Measurements from ENCODE around the gene BCLAF1. TPM values are rescaled to one million over a fixed set of nuclear protein-coding genes. Genes with fewer than 3 reads are reported as not detected.
"Not testable (repeated sequence)": the region's sequence is repeated elsewhere in the genome, so short reads cannot be mapped to it uniquely, and the experiment has no call there.

The BCLAF1 gene
- total RNA-seq, 1 donor from 2014 or later = 167 TPM

DNA sequence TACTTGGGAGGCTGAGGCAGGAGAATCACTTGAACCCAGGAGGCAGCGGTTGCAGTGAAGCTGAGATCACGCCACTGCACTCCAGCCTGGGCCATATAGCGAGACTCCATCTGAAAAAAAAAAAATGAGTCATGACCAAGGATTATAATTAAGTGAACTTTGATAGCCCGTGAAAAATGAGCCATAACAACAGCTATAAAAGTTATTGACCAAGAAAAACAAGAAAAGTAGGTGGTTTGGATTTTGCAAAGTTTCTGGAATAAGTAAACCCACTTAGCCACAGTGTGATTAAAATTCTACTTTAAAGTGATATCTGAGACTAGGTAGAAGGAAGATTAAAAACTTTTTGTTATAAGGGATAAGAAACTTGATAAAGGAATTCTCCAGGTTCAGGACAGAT is 25.9 kb upstream of the BCLAF1 start:
- intact Hi-C loops (cut with DNase I) = no loop called here
- ATAC-seq = no peak

DNA sequence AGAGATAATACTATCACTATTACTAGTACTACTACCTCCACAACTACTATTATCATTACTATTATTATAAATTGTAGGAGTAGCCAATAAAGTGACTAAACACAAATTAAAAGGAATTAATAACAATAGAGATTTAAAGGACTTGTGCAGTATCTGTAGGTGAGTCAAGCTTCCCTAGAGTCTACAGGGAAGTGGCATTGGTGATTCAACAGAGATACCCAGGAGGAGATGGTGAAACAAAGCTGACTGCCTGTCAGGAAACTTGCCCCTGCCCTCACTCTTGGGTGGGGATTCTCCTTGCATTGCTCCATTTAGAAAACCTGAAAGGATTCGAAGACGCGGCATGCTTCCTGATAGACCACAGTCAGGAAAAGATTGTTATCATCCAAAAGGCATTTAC is 23.3 kb upstream of the BCLAF1 start:
- intact Hi-C loops (cut with DNase I) = no loop called here
- DNase-seq (ENCODE audit: low spot score) = no peak
- ATAC-seq = no peak

More for the DNA sequence above, 25.9 kb upstream of the BCLAF1 start:
- DNase-seq (ENCODE audit: low spot score) = no peak

DNA sequence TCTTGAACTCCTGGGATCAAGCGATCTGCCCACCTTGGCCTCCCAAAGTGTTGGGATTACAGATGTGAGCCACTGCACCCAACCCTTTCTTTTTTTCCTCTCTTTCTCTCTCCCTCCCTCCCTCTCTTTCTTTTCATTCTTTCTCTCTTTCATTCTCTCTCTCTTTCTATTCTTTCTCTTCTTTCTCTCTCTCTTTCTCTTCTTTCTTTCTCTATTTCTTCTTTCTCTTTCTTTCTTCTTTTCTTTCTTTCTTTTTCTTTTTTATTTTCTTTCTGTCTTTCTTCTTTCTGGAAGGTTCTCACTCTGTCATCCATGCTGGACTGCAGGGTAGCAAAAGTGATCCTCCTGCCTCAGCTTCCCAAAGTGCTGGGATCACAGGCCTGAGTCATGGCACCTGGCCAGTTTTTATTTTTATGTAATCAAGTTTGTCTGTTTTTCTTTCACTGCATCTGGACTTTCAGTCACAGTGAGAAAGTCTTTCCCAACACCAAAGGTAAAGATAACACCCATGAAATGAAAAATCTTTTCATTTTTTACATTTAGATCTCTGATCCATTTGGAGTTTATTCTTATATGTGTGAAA is 20.2 kb upstream of the BCLAF1 start:
- DNase-seq (ENCODE audit: low spot score) (no peak), ATAC-seq (no peak)
- intact Hi-C loops (cut with DNase I) = no loop called here

DNA sequence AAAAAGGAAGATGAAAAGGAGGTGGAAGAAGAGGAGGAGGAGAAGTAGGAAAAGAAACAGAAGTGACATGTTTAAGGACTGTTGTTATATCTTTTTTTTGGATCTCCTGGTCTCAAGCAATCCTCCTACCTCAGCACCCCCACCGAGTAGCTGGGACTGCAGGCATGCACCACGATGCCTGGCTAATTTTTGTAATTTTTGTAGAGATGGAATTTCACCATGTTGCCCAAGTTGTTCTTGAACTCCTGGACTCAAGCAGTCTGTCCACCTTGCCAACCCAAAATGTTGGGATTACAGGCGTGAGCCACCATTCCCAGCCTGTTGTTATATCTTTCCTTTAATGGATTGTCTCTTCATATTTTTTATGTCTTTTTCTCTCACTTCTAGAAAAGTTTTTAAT is 19.5 kb upstream of the BCLAF1 start:
- intact Hi-C loops (cut with DNase I) = no loop called here
- ATAC-seq (no peak), DNase-seq (ENCODE audit: low spot score) (no peak)

DNA sequence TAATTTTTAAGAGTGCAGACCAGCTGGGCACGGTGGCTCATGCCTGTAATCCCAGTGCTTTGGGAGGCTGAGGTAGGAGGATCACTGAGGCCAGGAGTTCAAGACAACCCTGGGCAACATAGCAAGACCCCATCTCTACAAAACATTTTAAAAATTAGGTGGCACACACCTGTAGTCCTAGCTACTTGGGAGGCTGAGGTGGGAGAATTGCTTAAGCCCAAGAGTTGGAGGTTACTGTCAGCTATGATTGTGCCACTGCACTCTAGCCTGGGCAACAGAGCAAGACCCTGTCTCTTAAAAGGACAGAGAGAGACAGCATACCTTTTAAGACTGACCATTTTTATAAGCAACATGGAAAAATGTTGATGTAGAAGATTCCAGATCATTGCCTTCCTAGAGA is 18.8 kb upstream of the BCLAF1 start:
- DNase-seq (ENCODE audit: low spot score); ATAC-seq; intact Hi-C loops (cut with DNase I): not testable (repeated sequence)

DNA sequence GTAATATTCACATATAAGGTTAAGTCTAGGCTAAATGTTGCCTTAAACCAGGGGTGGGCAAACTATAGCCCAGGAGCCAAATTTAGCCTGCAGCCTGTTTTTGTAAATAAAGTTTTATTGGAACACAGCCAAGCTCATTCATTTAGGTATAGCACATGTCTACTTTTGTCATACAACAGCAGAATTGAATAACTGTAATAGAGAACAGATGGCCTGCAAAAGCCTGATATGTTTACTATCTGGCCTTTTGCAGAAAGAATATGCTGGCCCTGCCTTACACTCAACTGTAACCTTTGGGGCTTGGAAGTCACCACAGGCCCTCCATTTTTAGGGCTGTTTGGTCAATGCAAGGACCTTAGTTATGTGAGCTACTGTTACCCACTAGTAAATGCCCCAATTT is 17.7 kb upstream of the BCLAF1 start:
- DNase-seq (ENCODE audit: low spot score) (no peak), ATAC-seq (no peak)
- intact Hi-C loops (cut with DNase I) = no loop called here

DNA sequence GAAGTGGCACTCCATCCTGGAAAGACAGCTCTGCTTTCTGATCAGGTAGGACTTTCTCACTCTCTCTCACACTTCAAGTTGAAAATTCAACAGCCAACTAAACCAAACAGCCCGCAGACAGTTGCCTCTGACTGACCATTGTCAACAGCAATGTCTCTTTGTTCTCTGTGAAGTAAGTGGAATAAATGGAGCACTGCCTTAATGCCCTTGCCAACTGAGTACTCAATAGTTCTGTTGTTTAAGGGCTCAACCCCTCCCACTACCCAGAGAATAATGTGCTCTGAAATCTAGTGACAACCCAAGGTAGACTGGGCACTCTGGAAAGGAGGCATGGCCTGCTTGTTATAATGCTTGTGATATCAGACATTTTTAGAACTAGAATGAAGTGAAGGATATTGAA is 16.8 kb upstream of the BCLAF1 start:
- ATAC-seq (peak; percentile 57), DNase-seq (ENCODE audit: low spot score) (no peak)
- intact Hi-C loops (cut with DNase I) = no loop called here

DNA sequence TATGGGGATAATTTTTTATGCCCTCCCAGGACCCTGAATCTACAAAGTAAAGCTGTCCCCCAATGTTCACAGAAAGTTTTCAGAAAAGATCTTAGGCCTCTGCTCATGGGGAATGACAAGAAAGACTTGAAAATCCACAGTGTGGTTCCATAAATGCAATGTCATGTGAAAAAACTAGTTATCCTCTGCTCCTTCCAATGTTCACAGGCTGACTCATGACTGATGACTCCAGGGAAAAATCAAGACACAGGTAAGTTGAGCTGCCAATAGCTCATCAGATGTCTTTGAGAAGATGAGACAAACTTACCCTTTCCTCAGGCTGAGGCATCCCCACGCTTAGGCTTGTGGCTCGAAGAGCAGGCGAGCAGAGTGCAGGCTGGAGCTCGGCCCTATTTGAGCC is 14.8 kb upstream of the BCLAF1 start:
- no peak for DNase-seq (ENCODE audit: low spot score)
- intact Hi-C loops (cut with DNase I) = no loop called here
- ATAC-seq = no peak

DNA sequence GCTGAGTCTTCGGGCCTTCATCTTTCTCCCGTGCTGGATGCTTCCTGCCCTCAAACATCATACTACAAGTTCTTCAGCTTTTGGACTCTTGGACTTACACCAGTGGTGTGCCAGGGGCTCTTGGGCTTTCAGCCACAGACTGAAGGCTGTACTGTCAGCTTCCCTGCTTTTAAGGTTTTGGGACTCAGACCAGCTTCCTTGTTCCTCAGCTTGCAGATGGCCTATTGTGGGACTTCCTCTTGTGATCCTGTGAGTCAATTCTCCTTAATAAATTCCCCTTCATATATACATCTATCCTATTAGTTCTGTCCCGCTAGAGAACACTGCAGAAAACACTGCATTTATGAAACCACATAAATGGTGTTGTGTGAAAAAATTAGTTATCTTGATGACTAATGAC is 13.9 kb upstream of the BCLAF1 start:
- intact Hi-C loops (cut with DNase I) = no loop called here
- DNase-seq (ENCODE audit: low spot score) (no peak), ATAC-seq (no peak)

DNA sequence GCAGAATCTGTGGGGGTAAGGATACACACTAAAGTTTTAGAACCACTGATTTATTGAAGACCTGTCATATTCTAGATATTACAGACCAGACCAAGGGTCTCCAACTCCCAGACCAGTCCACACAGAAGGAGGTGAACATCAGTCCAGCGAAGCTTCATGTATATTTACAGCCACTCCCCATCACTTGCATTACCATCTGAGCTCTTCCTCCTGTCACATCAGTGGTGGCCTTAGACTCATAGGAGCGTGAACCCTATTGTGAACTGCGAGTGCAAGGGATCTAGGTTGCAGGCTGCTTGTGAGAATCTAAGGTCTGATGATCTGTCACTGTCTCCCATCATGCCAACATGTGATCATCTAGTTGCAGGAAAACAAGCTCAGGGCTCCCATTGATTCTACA is 5.0 kb upstream of the BCLAF1 start:
- DNase-seq (ENCODE audit: low spot score) (no peak), ATAC-seq (no peak)
- intact Hi-C loops (cut with DNase I) = no loop called here

DNA sequence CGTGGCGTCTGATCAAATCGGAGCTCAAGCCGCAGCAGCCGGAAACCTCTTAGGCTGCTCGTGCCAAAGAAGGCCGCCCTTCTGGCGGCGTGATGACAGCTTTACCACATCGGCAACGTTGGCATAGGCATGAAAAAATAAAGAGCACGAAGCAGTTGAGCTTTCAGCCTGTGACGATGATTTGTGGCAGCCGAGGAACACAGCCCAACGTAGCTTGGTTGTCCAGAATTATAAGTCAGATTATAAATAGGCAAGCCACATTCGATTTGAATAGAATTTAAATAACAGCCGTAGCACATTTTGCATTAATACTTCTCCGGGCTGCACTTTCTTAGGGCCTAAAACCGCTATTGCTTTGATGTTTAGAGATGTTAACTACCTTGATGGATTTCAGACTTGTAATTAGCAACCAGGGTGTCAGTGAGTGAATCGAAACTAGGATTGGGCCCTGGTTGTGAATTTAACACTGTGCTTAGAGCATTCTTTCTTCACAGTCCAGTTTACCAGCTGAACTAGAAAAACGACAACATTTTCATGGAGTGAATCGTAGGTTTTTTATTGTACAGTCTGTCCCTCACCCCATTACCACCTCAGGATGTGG is 864 bp upstream of the BCLAF1 start:
- ATAC-seq (peak; percentile 60), DNase-seq (ENCODE audit: low spot score) (peak; percentile 72)
- intact Hi-C loops (cut with DNase I) = no loop called here

DNA sequence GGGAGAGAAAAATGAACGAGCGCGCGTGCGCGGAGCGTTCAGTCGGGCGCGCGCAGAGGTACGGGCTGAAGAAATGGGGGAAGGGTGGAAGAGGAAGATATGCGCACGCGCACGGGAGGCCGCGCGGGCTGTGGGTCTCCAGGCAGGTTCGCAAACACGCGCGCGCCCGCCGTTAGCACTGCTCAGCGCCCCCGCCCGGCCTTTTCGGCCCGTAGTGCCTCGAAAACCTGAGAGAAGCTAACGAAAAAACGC is 393 bp downstream of the BCLAF1 start:
- intact Hi-C loops (cut with DNase I) = no loop called here
- peak; percentile 93 for ATAC-seq
- peak; percentile 94 for DNase-seq (ENCODE audit: low spot score)

DNA sequence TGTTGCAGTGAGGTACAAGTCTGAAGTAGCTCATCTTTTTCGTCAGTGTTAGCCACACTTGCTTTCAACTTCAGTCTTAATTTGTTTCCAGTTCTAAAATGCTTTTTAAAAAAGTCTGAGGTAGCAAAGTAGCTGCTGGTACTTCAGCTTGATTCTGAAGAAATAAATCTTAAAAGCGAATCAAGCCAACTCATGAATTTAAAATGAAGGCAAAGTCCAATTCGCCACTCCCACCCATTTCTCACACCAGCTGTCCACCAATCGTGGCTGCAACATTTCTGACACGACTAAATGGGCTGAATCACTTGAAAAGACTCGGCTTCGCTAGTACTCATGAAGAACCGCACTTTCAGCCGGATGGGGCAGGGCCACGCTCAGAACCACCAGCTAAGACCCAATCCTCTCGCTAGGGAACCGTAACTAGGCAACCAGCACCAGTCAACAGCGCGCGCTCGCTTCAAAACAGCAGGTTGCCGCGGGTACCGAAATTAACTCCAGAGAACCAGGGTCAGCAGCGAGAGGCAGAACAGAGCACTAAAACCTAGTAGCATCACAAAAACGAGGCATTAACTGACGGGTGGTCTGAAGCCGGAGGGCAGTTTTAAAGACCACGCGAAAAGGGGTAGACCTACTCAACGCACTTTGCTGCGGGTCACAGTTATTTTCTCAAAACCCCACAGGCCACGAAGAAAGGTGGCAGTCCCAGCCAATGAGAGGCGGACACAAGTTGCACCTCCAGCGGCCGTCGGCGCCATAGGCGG is 900 bp downstream of the BCLAF1 start:
- intact Hi-C loops (cut with DNase I) = no loop called here
- ATAC-seq = peak; percentile 58
- peak; percentile 80 for DNase-seq (ENCODE audit: low spot score)

DNA sequence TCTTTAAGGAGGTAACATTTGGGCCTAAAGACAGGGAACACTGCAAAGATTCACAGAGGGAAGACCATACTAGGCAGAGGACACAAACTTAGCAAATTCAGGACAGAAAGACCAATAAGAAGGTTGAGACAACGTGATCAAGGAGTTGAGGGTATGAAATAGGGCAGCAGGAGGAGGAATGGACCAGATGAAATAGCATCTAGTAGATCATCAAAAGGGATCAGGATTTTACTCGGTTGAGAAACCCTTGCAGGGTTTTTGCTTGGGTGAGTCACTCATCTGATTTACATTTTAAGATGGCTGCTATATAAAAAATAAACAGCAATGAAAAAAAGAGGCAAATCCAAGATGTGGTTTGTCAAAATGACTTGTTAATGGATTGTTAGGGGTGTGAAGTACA is 4.7 kb downstream of the BCLAF1 start:
- DNase-seq (ENCODE audit: low spot score) (no peak), ATAC-seq (no peak)
- intact Hi-C loops (cut with DNase I) = no loop called here

DNA sequence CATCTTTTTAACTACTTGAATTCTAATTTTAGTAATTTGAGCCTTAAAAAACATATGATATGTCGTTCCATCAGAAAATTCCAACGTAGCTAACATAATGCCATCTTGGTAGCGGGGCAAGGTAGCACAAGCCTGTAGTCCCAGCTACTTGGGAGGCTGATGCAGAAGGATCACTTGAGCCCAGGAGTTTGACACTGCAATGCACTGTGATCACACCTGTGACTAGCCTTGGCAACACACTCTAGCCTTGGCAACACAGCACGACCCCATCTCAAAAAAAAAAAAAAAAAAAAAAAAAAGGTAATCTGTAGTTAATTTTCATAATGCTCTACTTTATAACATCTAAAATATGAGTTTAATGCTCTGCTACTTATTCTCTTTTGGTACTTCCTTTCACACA is 6.7 kb downstream of the BCLAF1 start:
- DNase-seq (ENCODE audit: low spot score) = no peak
- no peak for ATAC-seq
- intact Hi-C loops (cut with DNase I) = no loop called here

DNA sequence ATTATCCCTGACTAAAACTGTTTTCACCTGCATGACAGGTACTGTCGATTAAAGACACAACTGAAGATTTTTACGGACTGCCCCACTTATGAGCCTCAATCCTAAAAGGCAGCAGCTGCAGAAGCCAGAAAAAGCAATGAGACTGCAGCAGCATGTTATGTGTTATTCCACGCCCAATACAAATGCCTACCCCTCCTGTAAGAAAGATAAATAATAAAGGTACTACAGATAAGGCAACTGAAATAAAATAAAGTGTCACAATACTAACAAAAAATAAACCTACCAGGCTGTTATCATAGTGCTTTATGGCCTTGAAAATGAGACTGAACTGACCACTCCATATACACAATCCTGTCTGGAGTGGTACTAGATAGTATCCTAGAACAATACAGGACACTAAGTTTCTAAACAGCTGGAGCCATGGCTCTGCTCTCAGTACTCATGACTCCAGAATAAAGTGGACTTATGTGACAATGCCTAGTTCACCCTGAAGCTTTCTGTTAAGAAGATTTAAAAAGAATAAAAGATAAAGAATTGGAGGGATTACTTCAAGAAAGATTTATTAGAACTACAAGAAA is 9.5 kb downstream of the BCLAF1 start:
- intact Hi-C loops (cut with DNase I) = no loop called here
- ATAC-seq = no peak
- DNase-seq (ENCODE audit: low spot score) = no peak

DNA sequence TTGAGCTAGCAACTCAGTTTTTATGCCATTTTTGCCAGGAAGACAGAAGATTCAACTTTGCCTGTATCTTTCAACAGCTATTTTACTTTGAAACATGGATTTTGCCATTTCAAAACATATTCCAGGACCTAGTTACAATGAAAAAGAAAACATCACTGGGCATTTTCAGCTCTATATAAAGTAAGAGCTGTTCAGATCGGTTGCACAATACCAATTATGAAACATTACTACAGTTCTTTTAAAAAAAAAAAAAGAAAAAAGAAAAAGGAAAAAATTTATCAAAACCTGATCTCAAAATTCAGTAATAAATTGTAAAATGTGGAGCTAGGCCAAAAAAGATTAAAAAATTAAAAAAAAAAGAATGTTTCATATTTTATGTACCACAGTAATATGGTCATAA is 15.6 kb downstream of the BCLAF1 start:
- intact Hi-C loops (cut with DNase I) = no loop called here
- DNase-seq (ENCODE audit: low spot score) = no peak
- peak; percentile 38 for ATAC-seq

DNA sequence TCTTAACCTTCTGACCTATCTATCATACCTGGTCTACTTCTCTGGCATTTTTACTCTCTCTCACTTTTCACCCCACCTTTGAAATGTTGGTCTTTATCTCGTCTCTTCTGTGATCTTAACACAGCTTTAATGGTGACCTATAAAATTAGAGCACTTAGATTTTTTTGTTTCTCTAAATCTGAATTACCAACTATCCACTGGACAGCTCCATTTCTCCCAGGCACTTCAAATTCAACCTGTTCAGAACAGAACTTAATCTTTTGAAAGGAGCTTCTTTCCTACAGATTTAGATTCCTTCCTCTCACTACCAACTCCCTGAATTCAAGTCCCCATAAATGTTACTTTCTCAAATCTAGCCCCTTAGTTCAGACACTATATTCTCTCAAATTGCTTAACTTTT is 24.5 kb downstream of the BCLAF1 start:
- no peak for DNase-seq (ENCODE audit: low spot score)

DNA sequence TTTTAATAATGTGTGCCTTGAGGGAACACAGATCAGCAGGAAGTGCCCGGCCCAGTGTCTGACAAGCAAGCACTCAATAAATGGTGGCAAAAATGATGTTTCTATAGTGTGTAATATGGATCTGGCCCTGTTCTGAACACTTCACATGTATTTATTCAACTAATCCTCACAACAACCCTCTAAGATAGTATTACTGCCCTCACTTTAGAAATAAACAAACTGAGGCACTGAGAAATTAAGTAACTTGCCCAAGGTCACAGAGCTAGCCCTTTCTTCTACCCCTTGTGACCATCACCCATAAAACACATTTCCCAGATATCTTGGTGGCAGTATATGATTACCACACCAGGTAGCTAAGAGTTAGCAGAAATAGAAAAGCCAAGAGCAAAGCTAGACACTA is 26.7 kb downstream of the BCLAF1 start:
- no peak for DNase-seq (ENCODE audit: low spot score)
- intact Hi-C loops (cut with DNase I) = no loop called here
- no peak for ATAC-seq

More for the DNA sequence above, 24.5 kb downstream of the BCLAF1 start:
- no peak for ATAC-seq
- intact Hi-C loops (cut with DNase I) = no loop called here

DNA sequence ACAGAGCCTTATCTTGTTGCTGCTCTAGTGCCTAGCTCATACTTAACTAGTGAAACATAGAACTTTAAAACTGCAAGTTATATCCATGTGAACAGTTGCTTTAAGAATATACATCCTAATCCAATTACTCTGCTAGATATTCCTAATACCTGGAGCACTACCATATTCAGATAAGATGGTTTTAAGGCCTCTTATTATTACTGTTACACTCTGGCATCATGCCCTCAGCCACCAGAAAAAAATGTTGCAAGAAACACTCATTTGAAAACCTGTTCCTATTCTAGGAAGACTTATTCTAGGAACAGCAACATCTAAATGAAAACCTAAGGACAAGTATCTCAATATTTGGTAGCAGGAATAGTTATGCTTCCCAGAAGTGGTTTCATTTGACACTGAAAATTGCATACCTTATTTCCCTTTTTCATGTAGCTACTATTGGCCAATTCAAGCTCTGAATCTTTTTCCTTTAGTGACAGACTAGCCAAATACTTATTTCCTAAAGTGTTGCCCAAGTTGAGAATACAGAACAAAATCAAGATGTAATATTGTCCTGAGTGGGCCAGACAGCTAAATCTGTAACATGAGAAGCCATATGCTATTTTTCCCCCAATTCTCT is 34.7 kb downstream of the BCLAF1 start:
- ATAC-seq = no peak
- no peak for DNase-seq (ENCODE audit: low spot score)
- intact Hi-C loops (cut with DNase I) = no loop called here

Data from sciatic nerve (tissue), 2 donors.